Measurements from ENCODE around the gene STK16. TPM values are rescaled to one million over a fixed set of nuclear protein-coding genes. Genes with fewer than 3 reads are reported as not detected.

Gene STK16
- total RNA-seq, 4 donors from 2014 or later, result 10.9 to 22.9 (median 16.1) TPM

DNA sequence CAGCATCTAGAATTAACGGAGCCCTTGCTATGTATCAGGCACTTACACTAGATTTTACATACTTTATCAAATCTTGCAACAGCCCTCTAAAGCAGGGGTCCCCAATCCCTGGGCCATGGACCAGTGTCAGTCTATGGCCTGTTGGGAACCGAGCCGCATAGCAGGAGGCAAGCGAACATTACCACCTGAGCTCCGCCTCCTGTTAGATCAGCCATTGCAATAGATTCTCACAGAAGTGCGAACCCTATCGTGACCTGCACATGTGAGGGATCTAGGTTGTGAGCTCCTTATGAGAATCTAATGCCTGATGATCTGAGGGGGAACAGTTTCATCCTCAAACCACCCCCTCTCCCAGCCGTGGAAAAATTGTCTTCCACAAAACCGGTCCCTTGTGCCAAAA, 47.3 kb downstream of the STK16 start:
- peak in 1 of 2 donors; percentile 61 for DNase-seq (ENCODE audit: low spot score in 2 of 2)
- peaks cover 38% of the 10 kb centered on the region for H3K4me1 ChIP-seq
- no peaks in the 10 kb centered on the region for H3K36me3 ChIP-seq
- no peak overlapping the region for H3K27ac ChIP-seq
- no peak for TF ChIP-seq POLR2A (IDR thresholded peaks at IDR 0.05)
- no peak for TF ChIP-seq POLR2AphosphoS5 (IDR thresholded peaks at IDR 0.05)
- TF ChIP-seq EP300 (IDR thresholded peaks at IDR 0.05), result no peak
- TF ChIP-seq, protein P1, sequence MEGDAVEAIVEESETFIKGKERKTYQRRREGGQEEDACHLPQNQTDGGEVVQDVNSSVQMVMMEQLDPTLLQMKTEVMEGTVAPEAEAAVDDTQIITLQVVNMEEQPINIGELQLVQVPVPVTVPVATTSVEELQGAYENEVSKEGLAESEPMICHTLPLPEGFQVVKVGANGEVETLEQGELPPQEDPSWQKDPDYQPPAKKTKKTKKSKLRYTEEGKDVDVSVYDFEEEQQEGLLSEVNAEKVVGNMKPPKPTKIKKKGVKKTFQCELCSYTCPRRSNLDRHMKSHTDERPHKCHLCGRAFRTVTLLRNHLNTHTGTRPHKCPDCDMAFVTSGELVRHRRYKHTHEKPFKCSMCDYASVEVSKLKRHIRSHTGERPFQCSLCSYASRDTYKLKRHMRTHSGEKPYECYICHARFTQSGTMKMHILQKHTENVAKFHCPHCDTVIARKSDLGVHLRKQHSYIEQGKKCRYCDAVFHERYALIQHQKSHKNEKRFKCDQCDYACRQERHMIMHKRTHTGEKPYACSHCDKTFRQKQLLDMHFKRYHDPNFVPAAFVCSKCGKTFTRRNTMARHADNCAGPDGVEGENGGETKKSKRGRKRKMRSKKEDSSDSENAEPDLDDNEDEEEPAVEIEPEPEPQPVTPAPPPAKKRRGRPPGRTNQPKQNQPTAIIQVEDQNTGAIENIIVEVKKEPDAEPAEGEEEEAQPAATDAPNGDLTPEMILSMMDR (IDR thresholded peaks at IDR 0.05), result no peak
- 91% methylated on average over 9 of the region's 9 CpGs for WGBS
- no peaks in the 10 kb centered on the region for H3K9me3 ChIP-seq
- no peak overlapping the region for H3K4me3 ChIP-seq
- H3K27me3 ChIP-seq, result no peaks in the 10 kb centered on the region

DNA sequence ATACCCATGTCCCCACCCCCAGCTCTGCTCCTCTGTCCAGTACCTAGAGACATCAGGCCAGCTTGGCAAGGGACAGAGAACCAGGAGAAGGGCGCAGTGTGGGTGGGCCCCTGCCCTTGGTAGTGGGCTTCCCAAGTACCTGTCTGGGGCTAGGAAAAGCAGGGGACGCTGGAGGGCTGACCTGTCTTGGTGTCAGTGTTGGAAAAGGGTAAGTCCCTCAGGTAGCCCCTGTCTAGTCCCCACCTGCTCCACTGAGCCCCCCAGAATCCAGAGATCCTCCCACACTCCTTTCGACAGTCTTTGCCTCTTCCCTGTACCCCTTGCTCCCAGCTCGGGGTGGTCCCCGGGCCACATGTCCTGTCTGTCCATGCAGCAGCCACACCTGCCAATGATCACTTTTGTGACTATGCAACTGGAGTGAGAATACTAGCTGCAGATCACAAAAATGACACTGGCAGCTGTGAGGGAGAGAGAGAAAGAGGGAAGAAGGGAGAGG, 48.5 kb downstream of the STK16 start:
- no peaks in the 10 kb centered on the region for H3K27me3 ChIP-seq
- peak; percentile 64 to 71 for DNase-seq (ENCODE audit: low spot score in 2 of 2)
- no peaks in the 10 kb centered on the region for H3K36me3 ChIP-seq
- H3K4me1 ChIP-seq, result peaks cover 32% of the 10 kb centered on the region
- no peak overlapping the region for H3K4me3 ChIP-seq
- H3K9me3 ChIP-seq, result no peaks in the 10 kb centered on the region
- WGBS, result 88% methylated on average over 5 of the region's 5 CpGs
- no peak for TF ChIP-seq POLR2AphosphoS5 (IDR thresholded peaks at IDR 0.05)
- TF ChIP-seq EP300 (IDR thresholded peaks at IDR 0.05), result no peak
- TF ChIP-seq, protein P1 (IDR thresholded peaks at IDR 0.05), result no peak
- TF ChIP-seq POLR2A (IDR thresholded peaks at IDR 0.05), result no peak
- no peak overlapping the region for H3K27ac ChIP-seq

DNA sequence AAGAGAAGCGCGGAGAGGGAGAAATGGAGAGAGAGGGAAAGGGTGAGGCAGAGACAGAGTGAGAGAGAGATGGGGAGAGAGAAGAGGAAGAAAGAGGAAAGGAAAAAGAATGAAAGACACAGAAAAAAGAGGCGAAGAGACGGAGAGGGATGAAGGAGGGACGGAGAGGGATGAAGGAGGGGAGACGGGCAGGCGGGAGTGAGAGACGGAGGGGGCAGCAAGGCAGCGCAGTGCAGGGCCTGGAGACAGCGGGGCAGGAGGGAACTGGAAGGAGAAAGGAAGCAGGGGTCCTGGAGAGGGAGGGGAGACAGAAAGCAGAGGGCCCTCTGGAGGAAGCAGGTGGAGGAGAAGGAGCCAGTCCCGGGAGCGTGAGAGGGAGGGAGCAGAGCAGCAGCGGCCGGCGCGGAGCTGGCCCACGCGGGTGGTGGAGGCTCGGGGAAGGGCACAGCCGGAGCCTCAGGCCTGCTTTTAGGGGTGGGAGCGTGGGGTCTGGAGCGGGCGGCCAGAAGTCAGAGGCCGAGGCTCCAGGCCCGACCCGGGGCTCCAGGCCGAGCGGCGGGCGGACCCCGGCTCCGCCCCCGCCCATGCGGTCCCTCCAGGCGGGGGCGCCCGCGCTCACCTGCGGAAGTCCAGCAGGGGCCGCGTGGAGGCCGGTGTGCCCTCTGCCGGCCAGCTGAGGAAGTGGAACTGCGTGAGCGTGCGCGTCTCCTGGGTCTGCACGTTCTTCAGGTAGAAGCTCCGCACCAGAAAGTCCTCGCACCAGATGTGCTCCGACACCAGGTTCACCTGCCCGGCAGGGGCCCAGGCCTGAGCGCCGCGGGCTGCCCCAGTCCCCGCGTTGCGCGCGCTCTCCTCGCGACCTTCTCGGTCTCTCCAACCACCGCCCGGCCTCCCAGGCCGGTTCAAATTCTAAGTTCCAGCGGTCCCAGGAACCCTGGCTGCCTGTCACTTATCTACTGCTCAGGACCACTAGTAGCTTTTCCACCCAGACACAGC, 49.4 kb downstream of the STK16 start:
- peak overlapping the region; percentile 54 for H3K4me3 ChIP-seq
- no peaks in the 10 kb centered on the region for H3K36me3 ChIP-seq
- H3K27ac ChIP-seq, result no peak overlapping the region
- TF ChIP-seq POLR2AphosphoS5 (IDR thresholded peaks at IDR 0.05) (peak in 1 of 3 donors; percentile 25), POLR2A (IDR thresholded peaks at IDR 0.05) (no peak), EP300 (IDR thresholded peaks at IDR 0.05) (no peak)
- TF ChIP-seq, protein P1 (IDR thresholded peaks at IDR 0.05), result peak; percentile 95 to 99
- WGBS, result 15% methylated on average over 38 of the region's 67 CpGs
- DNase-seq (ENCODE audit: low spot score in 2 of 2), result peak; percentile 87 to 93
- peaks cover 4% of the 10 kb centered on the region for H3K27me3 ChIP-seq
- H3K4me1 ChIP-seq, result peaks cover 27% of the 10 kb centered on the region
- H3K9me3 ChIP-seq, result no peaks in the 10 kb centered on the region

DNA sequence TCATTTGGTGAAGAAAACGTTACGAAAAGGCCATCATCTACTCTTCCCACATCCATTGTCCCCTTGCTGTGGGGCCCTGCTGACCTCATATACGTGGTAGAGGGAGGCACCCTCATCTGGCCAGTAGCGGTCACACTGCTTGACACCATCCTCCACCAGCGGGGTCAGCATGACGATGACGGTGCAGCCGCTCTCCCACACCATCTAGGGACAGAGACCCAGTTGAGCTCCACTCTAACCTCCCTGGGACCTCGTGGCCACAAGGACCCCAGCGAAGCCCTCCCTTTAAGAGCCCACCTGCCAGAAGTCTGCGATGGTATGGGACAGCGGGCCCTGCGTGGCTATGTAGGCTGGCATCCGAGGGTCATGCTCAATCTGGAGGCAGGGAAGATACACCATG, 50.9 kb downstream of the STK16 start:
- TF ChIP-seq POLR2A (IDR thresholded peaks at IDR 0.05) (no peak), POLR2AphosphoS5 (IDR thresholded peaks at IDR 0.05) (no peak), EP300 (IDR thresholded peaks at IDR 0.05) (no peak)
- TF ChIP-seq, protein P1 (IDR thresholded peaks at IDR 0.05), result no peak
- no peak for DNase-seq (ENCODE audit: low spot score in 2 of 2)
- H3K27me3 ChIP-seq, result peaks cover 10% of the 10 kb centered on the region
- no peaks in the 10 kb centered on the region for H3K36me3 ChIP-seq
- 82% methylated on average over 14 of the region's 14 CpGs for WGBS
- peaks cover 19% of the 10 kb centered on the region for H3K4me1 ChIP-seq
- H3K27ac ChIP-seq, result no peak overlapping the region
- H3K9me3 ChIP-seq, result no peaks in the 10 kb centered on the region
- H3K4me3 ChIP-seq, result no peak overlapping the region

Measured in suprapubic skin (tissue), 4 donors.